Gastroesophageal sphincter (tissue), 3 donors: ENCODE measurements around the gene CHST15.

ENCODE experiments used
- CTCF ChIP-seq, 4 experiments: fragments of 200-600 bp in 2 of 4; fragments of 450-650 bp in 2 of 4; sonication (generic) in 1 of 4; IDR thresholded peaks; one replicate each; pipeline ENCODE4 v1.5.1; 2017 to 2019; ENCODE audit warnings: antibody characterized with exemption in 4 of 4, mild to moderate bottlenecking in 2 of 4, moderate library complexity in 2 of 4
- EP300 ChIP-seq: sonication (generic); formaldehyde crosslinking; IDR thresholded peaks from one replicate; pipeline ENCODE4 v1.6.1; 2017; ENCODE audit warnings: antibody characterized with exemption, mild to moderate bottlenecking
- POLR2A ChIP-seq, 2 donors: fragments of 450-650 bp; IDR thresholded peaks; one replicate each; pipeline ENCODE4 v1.6.1; 2017; ENCODE audit warnings: antibody characterized with exemption in 2 of 2, mild to moderate bottlenecking in 2 of 2, moderate library complexity in 1 of 2

GRCh38 chr10:124106241-124106879 lies 13.0 kb upstream of the CHST15 start:
- TF ChIP-seq CTCF (IDR thresholded peaks at IDR 0.05) (no peak), POLR2A (IDR thresholded peaks at IDR 0.05) (no peak), EP300 (no peak)
